B cell (primary cell): ENCODE data around the gene TIAM2.

Experiments used
- CTCF ChIP-seq: fragments of 200-600 bp; IDR thresholded peaks from one replicate; pipeline ENCODE4 v1.8.0; 2022; ENCODE audit warnings: antibody characterized with exemption, mild to moderate bottlenecking
- EZH2 ChIP-seq: IDR thresholded peaks from 2 replicates; pipeline ENCODE4 v1.6.1; 2012; ENCODE audit warnings: borderline replicate concordance, low read depth, mild to moderate bottlenecking, moderate library complexity, low read length; ENCODE audit not compliant: insufficient read depth, poor library complexity, severe bottlenecking

GRCh38 chr6:155234167-155234566 is 239.1 kb downstream of the TIAM2 start:
- TF ChIP-seq CTCF, result no peak
- no peak for TF ChIP-seq EZH2
